K562 (cell line): ENCODE results near the gene HMOX1. TPM values are rescaled to one million over a fixed set of nuclear protein-coding genes. Genes with fewer than 3 reads are reported as not detected.
A peak's percentile ranks its signal among the peaks of the same experiment; 100 is the strongest.

Experiments used
- ATAC-seq: fragments of 200-7000 bp; cut with Tn5 transposase; 3 replicates; pipeline ENCODE4 v1.9.1; 2020; ENCODE audit warnings: moderate library complexity
- BruUV-seq: library from RNA; stranded (reverse); fragments of 400-500 nt; replicated peaks from 2 replicates; lab custom pipeline; 2021; lab: Mats Ljungman, UMichigan
- CTCF ChIA-PET: fragments of 300-600 bp; formaldehyde crosslinking; extraction: SDS; loops from one replicate; lab custom pipeline; 2021; ENCODE audit warnings: low intra/inter-chr PET ratio; lab: Yijun Ruan, JAX
- POLR2A ChIA-PET: fragments of 300-600, 350-650 bp; sonication (Branson Sonifier 250); formaldehyde crosslinking; extraction: SDS; loops from one replicate; lab custom pipeline; 2021; ENCODE audit warnings: antibody characterized with exemption, inconsistent platforms; lab: Yijun Ruan, JAX
- DNase-seq, 4 experiments: peaks; one replicate each; pipeline versions ENCODE4 v3.0.0 to v3.0.0-alpha.2; 2011 to 2018; ENCODE audit warnings: low spot score in 3 of 4, mixed read lengths in 3 of 4; ENCODE audit errors: extremely low read depth in 1 of 4
- FAIRE-seq: peaks from 2 replicates; lab custom pipeline; 2011; peaks lifted over from hg19 to GRCh38; lab: Jason Lieb, UNC
- H2AFZ ChIP-seq: 2 replicates; pipeline ENCODE4 v1.6.0; 2011; ENCODE audit warnings: low read depth, low read length, control low read depth, inconsistent platforms
- H3K27ac ChIP-seq: fragments of 200-600 bp; 3 replicates; pipeline ENCODE4 v1.8.0; 2011; ENCODE audit warnings: low read depth, mild to moderate bottlenecking, control low read depth, inconsistent platforms, low read length, moderate library complexity, mixed read lengths; ENCODE audit errors: extremely low read depth
- H3K27me3 ChIP-seq, 2 experiments: fragments of 300-600 bp in 1 of 2; 2 replicates in 1 of 2; 3 replicates in 1 of 2; pipeline versions ENCODE4 v1.6.0 to v1.8.0; 2011; ENCODE audit warnings: inconsistent platforms in 2 of 2, low read length in 2 of 2, mild to moderate bottlenecking in 1 of 2, mixed read lengths in 1 of 2, moderate library complexity in 1 of 2; ENCODE audit not compliant: control insufficient read depth in 2 of 2, insufficient read depth in 2 of 2
- H3K36me3 ChIP-seq: fragments of 300-600 bp; 3 replicates; pipeline ENCODE4 v1.8.0; 2011; ENCODE audit warnings: mild to moderate bottlenecking, low read length, inconsistent platforms; ENCODE audit not compliant: control insufficient read depth, insufficient read depth
- H3K4me1 ChIP-seq, 2 experiments: fragments of 200-600 bp in 1 of 2; replicated peaks in 1 of 2; 2 replicates in 1 of 2; 3 replicates in 1 of 2; pipeline versions ENCODE4 v1.5.1 to v1.8.0; 2011; ENCODE audit warnings: inconsistent platforms in 2 of 2, low read length in 2 of 2, mild to moderate bottlenecking in 1 of 2, mixed read lengths in 1 of 2, moderate library complexity in 1 of 2; ENCODE audit not compliant: control insufficient read depth in 2 of 2, insufficient read depth in 2 of 2
- H3K4me2 ChIP-seq: 2 replicates; pipeline ENCODE4 v1.6.1; 2011; ENCODE audit warnings: low read length, control low read depth, inconsistent platforms, mixed read lengths; ENCODE audit not compliant: insufficient read depth
- H3K4me3 ChIP-seq: fragments of 200-600 bp; sonication (generic), shearing (Covaris generic); 2 replicates; pipeline ENCODE4 v1.5.1; 2016; ENCODE audit warnings: control low read depth, inconsistent platforms
- H3K79me2 ChIP-seq: fragments of 200-600 bp; 3 replicates; pipeline ENCODE4 v1.8.0; 2011; ENCODE audit warnings: low read length, inconsistent platforms; ENCODE audit not compliant: control insufficient read depth, insufficient read depth
- H3K9ac ChIP-seq, 2 experiments: 2 replicates each; pipeline versions ENCODE4 v1.6.0 to v1.6.1; 2011; ENCODE audit warnings: low read depth in 2 of 2, low read length in 2 of 2, control low read depth in 1 of 2, inconsistent platforms in 1 of 2, mild to moderate bottlenecking in 1 of 2, mixed read lengths in 1 of 2; ENCODE audit not compliant: insufficient read depth in 1 of 2
- H3K9me1 ChIP-seq: one replicate; pipeline ENCODE4 v1.6.0; 2011; ENCODE audit warnings: inconsistent platforms, mild to moderate bottlenecking, low read length, moderate library complexity; ENCODE audit not compliant: control insufficient read depth, insufficient read depth
- H3K9me3 ChIP-seq: replicated peaks from 2 replicates; pipeline ENCODE4 v1.5.1; 2011; ENCODE audit warnings: low read depth, low read length, inconsistent platforms; ENCODE audit not compliant: control insufficient read depth, insufficient read depth
- H4K20me1 ChIP-seq: replicated peaks from 2 replicates; pipeline ENCODE4 v1.6.1; 2011; ENCODE audit warnings: low read length, inconsistent platforms, mixed read lengths; ENCODE audit not compliant: control insufficient read depth, insufficient read depth
- ATF1 ChIP-seq, 2 experiments: fragments of 450-650 bp in 1 of 2; IDR thresholded peaks; 2 replicates each; pipeline ENCODE4 v1.6.1; 2016; ENCODE audit warnings: missing compliant biosample characterization in 1 of 2, missing genetic modification characterization in 1 of 2
- ETS1 ChIP-seq: conservative IDR thresholded peaks from 2 replicates; pipeline ENCODE4 v1.6.1; 2011; ENCODE audit warnings: low read depth, mild to moderate bottlenecking, low read length; ENCODE audit not compliant: control insufficient read depth
- KDM4B ChIP-seq, 2 experiments: fragments of 450-650 bp in 1 of 2; sonication (generic) in 1 of 2; IDR thresholded peaks; 2 replicates each; pipeline ENCODE4 v1.6.1; 2016 to 2017; ENCODE audit warnings: borderline replicate concordance in 2 of 2, antibody characterized with exemption in 1 of 2, low read depth in 1 of 2, mild to moderate bottlenecking in 1 of 2
- MXI1 ChIP-seq: IDR thresholded peaks from 2 replicates; pipeline ENCODE4 v1.6.1; 2011; ENCODE audit warnings: low read depth, mild to moderate bottlenecking, improper control_type of control experiment, low read length
- NR4A1 ChIP-seq, 2 experiments: fragments of 250-450 bp in 1 of 2; fragments of 450-650 bp in 1 of 2; sonication (Bioruptor Pico) in 1 of 2; IDR thresholded peaks; 2 replicates each; pipeline versions ENCODE4 v1.4.0 to v1.6.1; 2016 to 2020; ENCODE audit warnings: mild to moderate bottlenecking in 2 of 2, missing compliant biosample characterization in 1 of 2, missing genetic modification characterization in 1 of 2, moderate library complexity in 1 of 2
- RBFOX2 ChIP-seq: fragments of 200-400 bp; formaldehyde crosslinking; IDR thresholded peaks from 2 replicates; pipeline ENCODE4 v1.6.1; 2017; ENCODE audit warnings: low read depth, mild to moderate bottlenecking, low read length, moderate library complexity
- RFX7 ChIP-seq: fragments of 250-450 bp; sonication (Bioruptor Pico); IDR thresholded peaks from 2 replicates; pipeline ENCODE4 v1.5.1; 2021; ENCODE audit warnings: mild to moderate bottlenecking
- SMAD1 ChIP-seq: fragments of 150-350 bp; IDR thresholded peaks from 2 replicates; pipeline ENCODE4 v1.6.1; 2014; ENCODE audit warnings: low read length, low read depth; ENCODE audit not compliant: partially characterized antibody
- SOX6 ChIP-seq: fragments of 450-650 bp; IDR thresholded peaks from 2 replicates; pipeline ENCODE4 v1.6.1; 2014; ENCODE audit warnings: mild to moderate bottlenecking
- TAL1 ChIP-seq: fragments of 450-650 bp; IDR thresholded peaks from 2 replicates; pipeline ENCODE4 v1.6.1; 2016; ENCODE audit warnings: mild to moderate bottlenecking
- TGIF2 ChIP-seq: sonication (generic); formaldehyde crosslinking; IDR thresholded peaks from 2 replicates; pipeline ENCODE4 v1.8.1; 2022; ENCODE audit warnings: mild to moderate bottlenecking, missing genetic modification reagents, moderate library complexity
- USF1 ChIP-seq: sonication (generic); formaldehyde crosslinking; IDR thresholded peaks from 2 replicates; pipeline ENCODE4 v1.9.0; 2022; ENCODE audit warnings: mild to moderate bottlenecking, missing genetic modification reagents
- YY1 ChIP-seq, 3 experiments: IDR thresholded peaks; 2 replicates each; pipeline ENCODE4 v1.6.1; 2011; ENCODE audit warnings: low read length in 2 of 3, mild to moderate bottlenecking in 2 of 3, moderate library complexity in 2 of 3, borderline replicate concordance in 1 of 3, control low read depth in 1 of 3, low read depth in 1 of 3; ENCODE audit not compliant: insufficient read depth in 3 of 3, insufficient replicate concordance in 2 of 3, control insufficient read depth in 1 of 3, insufficient read length in 1 of 3; ENCODE audit errors: extremely low read depth in 1 of 3
- ZBTB33 ChIP-seq: sonication (generic); formaldehyde crosslinking; IDR thresholded peaks from 2 replicates; pipeline ENCODE4 v1.8.1; 2023; ENCODE audit warnings: mild to moderate bottlenecking, missing genetic modification reagents
- ZBTB7A ChIP-seq: IDR thresholded peaks from 2 replicates; pipeline ENCODE4 v1.6.1; 2011; ENCODE audit warnings: low read depth, mild to moderate bottlenecking, low read length, moderate library complexity, borderline replicate concordance; ENCODE audit not compliant: control insufficient read depth
- ZNF274 ChIP-seq: IDR thresholded peaks from 2 replicates; pipeline ENCODE4 v1.6.1; 2011; ENCODE audit warnings: low read depth, mild to moderate bottlenecking, low read length, moderate library complexity, borderline replicate concordance
- WGBS: fragments of 100-300 bp; shearing (Covaris generic); methylation state at CpG from one replicate; pipeline ENCODE4 v1.1.6; 2016; ENCODE audit warnings: low coverage, mixed read lengths; ENCODE audit not compliant: insufficient coverage; ENCODE audit errors: missing lambda C conversion rate; 5-methylcytosine and 5-hydroxymethylcytosine counted together
- in situ Hi-C: fragments of 300-500 bp; cut with MboI; formaldehyde crosslinking; loops from 4 replicates; pipeline ENCODE4 v1.15.0; 2018; ENCODE audit warnings: inconsistent platforms, mixed read lengths
- intact Hi-C: fragments of 100-400 bp; cut with micrococcal nuclease; formaldehyde crosslinking; loops from 2 replicates; pipeline ENCODE4 v1.14.2; 2022
- polyA plus RNA-seq, 8 experiments: library from polyadenylated mRNA; depleted of rRNA in 4 of 8; stranded (reverse) in 5 of 8; unstranded in 3 of 8; fragments of >200 nt; fragmentation: Nextera tagmentation in 2 of 8; fragmentation: Illumina TruSeq in 1 of 8; extraction: Ambion mirVana in 2 of 8; extraction: Trizol in 1 of 8; gene quantifications; 2 replicates each; pipeline versions ENCODE4 v1.2.1 to v1.2.3, GENCODE V29; 2011 to 2014; ENCODE audit warnings: inconsistent platforms in 1 of 8, missing spikeins in 1 of 8
- total RNA-seq, 7 experiments: library from RNA; depleted of rRNA in 6 of 7; stranded (reverse); fragments of >200 nt in 6 of 7; fragmentation: Illumina TruSeq in 2 of 7; extraction: Trizol in 2 of 7; gene quantifications; 2 replicates each; pipeline versions ENCODE4 v1.2.1 to v1.2.3, GENCODE V29; 2011 to 2021; ENCODE audit warnings: low replicate concordance in 1 of 7

The HMOX1 gene
- total and polyA plus RNA-seq, 9 of the 15 experiments (the other 6 are each of a cell fraction or from before 2014, with no cell fraction given), result not detected

- TF ChIP-seq USF1 (CRISPR knock-in tag) (no peak), RFX7 (CRISPR knock-in tag) (no peak), NR4A1 (CRISPR knock-in tag; IDR thresholded peaks at IDR 0.05) (no peak), NR4A1 (tag; IDR thresholded peaks at IDR 0.05) (no peak), ETS1 (no peak), ATF1 (CRISPR knock-in tag; IDR thresholded peaks at IDR 0.05) (no peak), ATF1 (tag; IDR thresholded peaks at IDR 0.05) (no peak), YY1 (IDR thresholded peaks at IDR 0.05; ENCODE audit: borderline replicate concordance in 1 of 3, control insufficient read depth in 1 of 3, extremely low read depth in 1 of 3, insufficient read depth in 3 of 3, insufficient read length in 1 of 3, insufficient replicate concordance in 2 of 3, low read depth in 1 of 3, low read length in 2 of 3) (no peak)
Measured at GRCh38 chr22:35419756-35420155, 38.9 kb downstream of the HMOX1 start (continued).

- ChIA-PET CTCF (no interaction called here), POLR2A (interaction anchor here (1.1 to 5.8 kb wide), 4 partner anchors 8 to 18 kb away, joined by 3 to 26 read pairs (median 3); no protein-coding TSS in a partner anchor)
- no peaks in the 10 kb centered on the region; the same call in 1 of the 2 replicates for H4K20me1 ChIP-seq
- H3K9me3 ChIP-seq, result no peaks in the 10 kb centered on the region
- intact Hi-C loops, result no loop called here
- no TSS peak for BruUV-seq
- FAIRE-seq, result no peak
- no peak overlapping the region for H3K27ac ChIP-seq
- DNase-seq, result no peak
- no peak overlapping the region for H2AFZ ChIP-seq
- no peaks in the 10 kb centered on the region for H3K9me1 ChIP-seq
- no peak overlapping the region for H3K9ac ChIP-seq
- H3K36me3 ChIP-seq, result peaks cover 94% of the 10 kb centered on the region; the same call in 2 of the 3 replicates
- WGBS, result 93% methylated on average over 3 of the region's 12 CpGs
- no peak overlapping the region for H3K4me2 ChIP-seq
- H3K27me3 ChIP-seq, result no peaks in the 10 kb centered on the region
- ATAC-seq, result no peak; the same call in 2 of the 3 replicates
- no peaks in the 10 kb centered on the region for H3K79me2 ChIP-seq
- peaks cover 0 to 3% of the 10 kb centered on the region in 2 experiments; a peak in 2 of 5 replicates for H3K4me1 ChIP-seq
- H3K4me3 ChIP-seq, result no peak overlapping the region
- in situ Hi-C loops, result no loop called here
- TF ChIP-seq MXI1 (no peak), ZBTB7A (no peak), TGIF2 (CRISPR knock-in tag) (no peak), TAL1 (no peak), ZNF274 (no peak), RBFOX2 (peak; percentile 15; the same call in 1 of the 2 replicates), ZBTB33 (peak; percentile 87), SOX6 (no peak), SMAD1 (no peak), KDM4B (IDR thresholded peaks at IDR 0.05; ENCODE audit: borderline replicate concordance in 2 of 2, low read depth in 1 of 2) (no peak)
Measured at GRCh38 chr22:35421121-35421520, 40.2 kb downstream of the HMOX1 start.
